GM10847 (cell line): ENCODE measurements around the gene TBC1D9.

Source experiments
- POLR2A ChIP-seq: IDR thresholded peaks from 2 replicates; pipeline ENCODE4 v1.6.1; 2011; ENCODE audit not compliant: insufficient read length; ENCODE audit errors: extremely low read depth

Gene TBC1D9

DNA sequence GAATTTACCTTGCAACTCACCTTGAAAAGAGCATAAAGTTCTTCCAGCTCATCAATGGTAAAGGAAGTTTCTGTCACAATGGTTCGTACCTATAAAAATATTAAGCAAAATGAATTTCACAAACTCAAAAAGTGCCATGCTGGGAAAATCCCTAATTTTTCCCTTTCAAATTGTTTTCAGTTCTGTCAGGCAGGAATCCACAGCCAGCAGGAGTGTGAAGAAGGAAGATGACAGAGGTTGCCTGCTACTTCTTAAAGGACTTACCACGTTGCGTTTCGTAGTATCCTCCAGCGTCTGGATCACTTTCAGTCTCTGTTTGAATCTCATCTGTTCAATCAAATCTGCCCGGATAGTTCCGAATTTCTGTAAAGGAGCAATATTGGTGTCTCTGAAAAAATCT lies 117.1 kb downstream of the TBC1D9 start:
- no peak for TF ChIP-seq POLR2A

DNA sequence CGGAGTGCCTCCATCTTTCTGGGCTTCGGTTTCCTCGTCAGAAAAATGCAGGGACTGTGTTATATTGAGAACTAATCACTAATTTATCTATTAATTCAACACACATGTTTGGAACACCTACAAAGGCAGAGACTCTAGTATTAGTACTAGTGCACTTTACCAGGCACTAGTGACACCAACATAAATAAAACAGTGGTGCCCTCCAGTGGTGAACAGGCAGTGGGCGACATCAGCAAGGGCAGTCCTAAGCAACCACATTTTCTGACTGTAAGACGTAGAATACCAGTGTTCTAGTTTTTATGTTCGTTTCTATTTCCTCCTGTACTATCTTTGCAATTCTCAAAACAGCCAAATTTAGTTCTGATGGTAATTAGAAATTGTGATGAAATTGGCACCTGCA lies 118.3 kb downstream of the TBC1D9 start:
- no peak for TF ChIP-seq POLR2A

DNA sequence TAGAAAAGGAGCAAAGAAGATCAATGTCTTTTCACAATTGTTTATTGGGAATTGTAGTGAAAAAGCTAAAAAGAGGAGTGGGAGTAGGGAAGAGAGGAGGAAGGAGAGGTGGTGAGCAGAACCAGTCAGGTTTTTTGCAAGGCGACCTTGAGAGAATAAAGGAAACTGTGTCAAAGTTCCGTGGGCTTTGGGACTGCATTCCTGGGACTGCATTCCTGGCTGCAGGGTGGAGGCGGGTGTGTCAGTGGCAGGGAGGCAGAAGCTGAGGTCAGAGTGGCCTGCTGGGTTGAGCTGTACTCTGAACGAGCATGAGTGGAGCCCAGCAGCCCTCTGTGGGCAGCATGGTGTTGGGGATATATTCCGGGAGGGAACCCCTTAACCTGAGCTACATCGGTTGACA lies 120.6 kb downstream of the TBC1D9 start:
- no peak for TF ChIP-seq POLR2A

DNA sequence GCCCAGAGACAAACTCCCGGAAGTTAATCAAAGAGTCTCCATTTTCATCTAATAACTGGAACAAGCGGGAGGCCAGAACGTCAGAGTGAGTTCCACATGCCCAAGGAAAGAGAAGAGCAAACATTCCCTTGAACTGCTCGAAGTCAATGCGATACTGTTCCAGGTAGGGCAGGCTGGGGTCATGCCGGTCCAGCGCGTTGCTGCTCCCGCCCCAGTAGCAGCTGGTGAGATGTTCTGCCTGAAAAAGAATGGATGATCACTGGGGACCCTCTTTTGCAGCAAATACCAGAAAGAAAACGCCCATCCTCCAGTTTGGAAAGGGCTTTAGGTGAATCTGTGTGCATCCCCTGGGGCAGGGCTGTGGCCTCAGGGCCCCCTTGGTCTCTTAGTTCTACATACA lies 122.2 kb downstream of the TBC1D9 start:
- no peak for TF ChIP-seq POLR2A

DNA sequence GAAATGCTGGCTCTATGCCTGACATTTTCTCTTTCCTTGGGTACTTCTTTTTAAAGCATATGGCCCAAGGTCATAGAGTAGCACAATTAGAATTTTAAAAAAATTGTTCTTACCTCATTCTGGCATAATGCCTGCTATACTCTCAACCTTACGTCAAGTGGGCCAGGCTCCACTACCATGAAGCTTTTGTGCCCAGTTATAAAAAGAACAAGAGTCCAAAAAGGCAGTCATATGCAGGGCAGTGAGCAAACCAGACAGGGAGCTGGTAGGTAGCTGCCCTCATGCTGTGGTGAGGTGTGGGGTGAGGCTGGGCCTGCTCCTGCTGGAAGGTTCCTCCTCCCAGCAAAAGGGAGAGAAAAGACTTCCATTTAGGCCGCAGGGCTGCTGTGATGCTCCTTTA lies 123.1 kb downstream of the TBC1D9 start:
- no peak for TF ChIP-seq POLR2A

DNA sequence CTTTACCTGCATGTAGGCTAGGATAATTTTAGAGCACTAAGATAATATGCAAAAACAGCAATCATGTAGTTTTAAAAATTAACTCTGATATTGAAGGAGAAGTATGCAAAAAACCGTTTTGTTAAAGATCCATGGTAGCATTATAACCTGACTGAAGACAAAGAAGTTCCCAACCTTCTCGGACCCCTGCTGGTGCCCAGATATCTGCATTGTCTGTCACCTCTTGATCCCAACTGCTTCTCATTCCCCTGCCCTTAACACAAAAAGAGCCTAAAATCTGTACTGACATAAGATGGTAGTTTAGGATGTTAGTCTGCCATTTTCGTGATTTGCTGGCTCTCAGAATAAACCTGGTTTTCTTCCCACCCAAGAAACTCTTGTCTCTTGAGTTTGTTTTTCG lies 125.9 kb downstream of the TBC1D9 start:
- no peak for TF ChIP-seq POLR2A

DNA sequence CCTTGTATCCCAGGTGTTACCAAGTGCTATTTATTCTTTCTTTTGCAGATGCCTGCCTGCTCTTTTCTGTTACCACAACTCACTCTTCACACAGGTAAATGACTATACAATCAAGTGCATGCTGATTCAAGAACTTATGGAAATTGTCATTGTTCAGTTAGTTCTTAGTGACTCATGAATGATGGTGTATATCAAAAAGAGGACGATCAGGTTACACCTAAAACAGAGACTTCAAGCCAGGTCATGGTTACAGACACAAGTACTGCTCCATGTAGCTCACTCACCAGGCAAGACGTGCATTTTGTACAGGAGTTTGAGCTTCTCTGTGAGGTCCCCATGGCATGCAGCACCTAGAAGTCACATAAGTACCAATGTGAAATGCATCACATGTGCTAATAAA lies 128.2 kb downstream of the TBC1D9 start:
- TF ChIP-seq POLR2A = no peak

DNA sequence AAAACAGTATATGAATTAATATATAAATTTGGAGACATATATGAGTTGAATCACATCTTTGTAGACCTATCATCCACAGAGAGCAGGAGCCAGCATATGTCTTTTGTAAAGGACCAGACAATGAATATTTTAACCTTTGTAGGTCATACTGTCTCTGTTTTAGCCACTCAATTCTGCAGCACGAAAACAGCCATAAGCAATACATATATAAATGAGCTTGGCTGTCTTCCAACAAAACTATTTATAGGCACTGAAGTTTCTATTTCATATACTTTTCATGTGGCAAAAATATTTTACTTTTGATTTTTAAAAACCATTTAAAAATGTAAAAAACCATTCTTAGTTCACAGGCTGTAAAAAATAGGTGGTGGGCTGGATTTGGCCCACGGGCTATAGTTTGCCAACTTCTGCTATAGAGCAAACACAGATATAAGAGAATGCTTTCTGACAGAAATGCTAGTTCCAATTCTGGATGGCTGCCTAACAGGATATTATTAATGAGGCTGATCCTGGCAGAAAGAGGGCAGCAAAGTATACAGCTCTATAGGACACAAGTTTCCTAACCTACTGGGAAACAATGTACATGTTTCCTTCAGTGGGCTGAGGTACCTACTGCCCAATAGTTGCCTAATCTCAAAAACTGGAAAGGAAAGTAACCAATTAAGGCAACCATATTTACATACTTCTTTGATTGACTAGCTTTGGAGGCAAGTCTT lies 129.4 kb downstream of the TBC1D9 start:
- TF ChIP-seq POLR2A = no peak

DNA sequence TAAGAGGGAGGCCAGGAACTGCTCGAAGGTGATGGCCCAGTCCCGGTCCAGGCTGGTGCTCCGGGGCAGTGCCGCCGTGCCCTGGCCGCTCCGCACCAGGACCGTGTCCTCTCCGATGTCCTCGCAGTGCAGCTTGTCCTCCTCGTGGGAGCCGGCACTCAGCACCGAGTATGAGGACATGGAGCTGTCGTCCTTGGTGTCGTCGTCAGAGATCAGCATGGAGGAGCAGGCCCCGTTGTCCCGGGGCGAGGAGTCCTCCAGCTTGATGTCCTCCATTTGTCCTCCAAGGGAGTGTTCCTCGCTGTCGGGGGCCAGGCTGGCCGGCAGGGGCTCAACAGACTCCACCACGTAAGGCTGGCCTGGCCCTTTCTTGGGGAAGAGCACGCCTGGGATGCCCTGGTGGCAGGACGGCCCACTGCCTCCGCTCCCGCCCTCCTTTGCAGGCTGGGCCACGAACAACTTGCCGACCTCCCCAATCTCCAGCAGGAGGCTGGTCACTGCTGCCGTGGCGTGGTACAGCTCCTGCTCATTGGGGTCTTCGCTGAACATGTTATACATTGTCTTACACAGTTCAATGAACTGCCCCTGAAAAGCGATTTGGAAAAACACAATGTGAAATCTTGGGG lies 133.7 kb downstream of the TBC1D9 start:
- no peak for TF ChIP-seq POLR2A

DNA sequence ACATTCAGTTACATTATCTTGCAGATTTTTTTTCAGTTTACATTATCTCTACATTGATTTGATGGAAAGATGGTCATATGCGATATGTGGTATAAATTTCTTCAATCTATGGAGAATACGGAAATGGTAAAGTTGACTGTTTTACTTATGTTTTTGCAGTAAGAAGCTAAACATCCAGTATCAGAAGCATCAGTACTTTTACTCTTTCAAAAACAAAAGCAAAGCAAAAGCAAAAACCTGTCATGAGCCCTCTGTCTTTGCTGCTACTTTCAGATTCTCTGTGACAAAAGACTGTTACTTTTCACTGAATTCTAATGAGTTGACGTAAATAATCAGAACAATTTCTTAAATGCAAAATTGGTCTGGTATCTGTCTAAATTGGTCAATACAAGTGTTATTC lies 135.0 kb downstream of the TBC1D9 start:
- no peak for TF ChIP-seq POLR2A

DNA sequence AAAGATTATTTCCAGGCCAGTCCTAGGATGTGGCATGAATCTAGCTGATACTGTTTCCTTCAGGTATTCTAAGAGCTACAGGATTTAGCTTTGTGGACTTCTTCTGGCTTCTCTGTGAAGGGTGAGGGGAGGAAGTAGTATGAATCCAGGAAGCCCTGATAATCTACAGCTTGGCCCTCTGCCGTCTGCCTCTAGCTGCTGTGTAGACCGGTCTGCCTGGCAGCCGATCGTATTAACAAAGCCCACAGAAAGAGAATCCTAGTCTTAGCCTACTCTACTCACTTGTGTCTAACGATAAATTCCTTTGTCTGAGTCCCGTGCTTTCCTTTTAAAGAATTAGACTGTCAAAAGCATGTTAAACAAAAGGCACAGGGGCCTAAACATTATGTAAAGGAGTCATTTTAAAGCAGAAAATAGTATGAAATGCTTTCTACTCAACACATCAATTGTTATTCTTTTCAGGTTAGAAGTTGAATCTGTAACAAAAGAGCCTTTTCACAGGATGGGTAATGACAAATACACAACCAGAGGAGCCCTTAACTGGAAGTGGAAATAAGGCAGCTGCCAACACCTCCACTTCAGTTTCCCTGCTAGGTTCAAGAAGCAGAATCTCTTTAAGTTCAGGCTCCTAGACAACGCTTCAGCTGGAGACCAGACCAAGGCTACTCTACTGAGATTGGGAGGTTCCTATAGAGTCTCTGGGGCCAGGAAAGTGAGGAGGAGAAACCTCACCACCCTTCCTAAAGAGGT lies 138.5 kb downstream of the TBC1D9 start:
- no peak for TF ChIP-seq POLR2A

DNA sequence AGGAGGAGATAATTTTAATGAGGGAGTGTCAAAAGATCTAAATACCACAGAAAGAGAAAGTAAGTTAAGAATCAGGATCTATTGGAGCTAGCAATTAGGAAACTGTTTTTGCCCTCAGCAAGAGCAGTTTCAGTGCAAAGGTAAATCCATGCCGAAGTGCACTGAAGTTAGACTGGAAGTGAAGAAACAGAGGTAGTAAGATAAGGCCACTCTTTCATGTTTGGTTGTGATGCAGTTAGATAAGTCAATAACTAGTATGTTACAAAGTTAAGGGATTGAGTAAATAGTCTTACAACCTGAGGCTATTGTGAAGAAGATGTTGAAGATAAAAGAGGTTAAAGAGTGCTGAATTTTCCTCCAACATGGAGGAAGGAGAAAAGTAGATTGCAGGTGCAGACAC lies 140.7 kb downstream of the TBC1D9 start:
- TF ChIP-seq POLR2A = no peak

DNA sequence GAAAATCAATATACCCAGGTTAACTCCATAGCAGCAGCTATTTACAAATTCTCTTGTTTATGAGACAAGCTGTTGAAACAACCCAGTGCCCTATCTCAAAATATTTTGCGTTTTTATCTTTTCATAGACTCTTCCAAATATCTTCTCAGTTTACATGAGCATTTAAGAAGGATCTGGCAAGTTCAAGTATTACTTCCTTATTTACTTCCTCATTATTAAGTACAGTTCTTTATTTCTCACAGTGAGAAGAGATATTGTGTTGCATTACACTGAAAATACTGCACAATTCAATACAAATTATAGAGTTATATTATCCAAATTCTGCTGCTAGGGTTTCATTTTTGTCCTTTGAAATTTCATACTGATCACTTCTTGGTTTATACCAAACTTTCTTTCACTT lies 143.8 kb downstream of the TBC1D9 start:
- TF ChIP-seq POLR2A = no peak

DNA sequence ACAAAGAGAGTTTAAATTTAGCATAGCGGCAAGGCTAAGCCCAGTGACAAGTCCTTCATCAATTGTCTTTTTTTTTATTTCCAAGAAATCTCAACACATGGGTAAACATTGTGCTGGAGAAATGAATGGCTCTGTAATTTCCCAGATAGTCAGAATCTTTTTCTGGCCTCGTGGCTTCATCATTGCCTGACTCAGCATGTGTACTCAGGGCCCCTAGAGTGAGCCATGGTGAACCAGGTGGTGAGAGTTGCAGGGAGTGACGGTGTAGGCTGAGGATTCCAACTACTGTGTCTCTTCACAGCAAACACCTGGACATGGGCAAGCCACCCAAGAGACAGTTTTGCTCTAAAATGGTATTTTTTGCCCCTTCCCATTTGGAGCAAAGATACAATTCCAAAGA lies 144.3 kb downstream of the TBC1D9 start:
- TF ChIP-seq POLR2A = no peak

DNA sequence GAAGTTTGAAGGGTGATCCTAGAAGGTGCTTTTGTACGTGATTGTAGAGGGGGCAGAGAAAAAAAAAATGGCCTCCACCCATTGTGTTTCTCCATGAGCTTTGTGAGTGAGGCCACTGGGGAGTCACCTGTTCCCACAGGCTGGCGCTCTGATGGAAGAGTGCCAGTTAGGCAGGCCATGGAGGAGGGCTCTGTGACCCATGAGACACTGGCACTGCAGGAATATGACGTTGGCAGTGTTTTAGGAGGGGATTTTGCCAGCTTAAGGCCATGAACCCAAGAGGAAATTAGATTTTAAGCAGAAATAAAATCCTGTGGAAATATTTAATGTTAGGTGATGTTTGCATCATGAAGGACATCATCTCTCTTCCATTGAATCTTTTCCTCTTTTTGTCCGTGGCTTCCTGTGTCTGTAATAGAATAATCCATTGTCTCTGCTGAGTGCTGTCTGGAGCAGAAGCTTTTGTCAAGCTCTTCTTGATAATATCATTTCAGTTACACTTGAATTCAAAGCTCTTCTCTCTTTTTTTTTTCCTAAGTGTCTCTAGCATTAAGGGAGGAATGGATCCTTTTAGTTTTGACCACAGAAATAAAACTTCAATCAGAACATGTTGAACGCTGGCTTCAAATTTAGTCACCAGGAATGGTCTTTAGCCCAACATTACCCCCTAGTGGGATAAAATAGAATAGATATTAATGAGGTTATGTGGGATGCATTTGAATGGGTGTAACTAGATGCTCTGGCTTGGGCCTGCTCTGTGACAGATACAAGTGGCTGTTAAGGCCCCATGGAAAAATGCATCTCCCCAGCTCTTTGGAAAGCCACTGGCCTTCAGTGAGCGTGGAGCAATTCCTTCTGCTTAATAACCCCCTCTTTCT lies 146.4 kb downstream of the TBC1D9 start:
- no peak for TF ChIP-seq POLR2A
